ENCODE data around the gene STRBP. TPM values are rescaled to one million over a fixed set of nuclear protein-coding genes. Genes with fewer than 3 reads are reported as not detected.

The STRBP gene
- total and polyA plus RNA-seq, 9 of the 15 experiments (the other 6 are each of a cell fraction or from before 2014, with no cell fraction given) = 27.7 to 84.0 (median 70.2) TPM

DNA sequence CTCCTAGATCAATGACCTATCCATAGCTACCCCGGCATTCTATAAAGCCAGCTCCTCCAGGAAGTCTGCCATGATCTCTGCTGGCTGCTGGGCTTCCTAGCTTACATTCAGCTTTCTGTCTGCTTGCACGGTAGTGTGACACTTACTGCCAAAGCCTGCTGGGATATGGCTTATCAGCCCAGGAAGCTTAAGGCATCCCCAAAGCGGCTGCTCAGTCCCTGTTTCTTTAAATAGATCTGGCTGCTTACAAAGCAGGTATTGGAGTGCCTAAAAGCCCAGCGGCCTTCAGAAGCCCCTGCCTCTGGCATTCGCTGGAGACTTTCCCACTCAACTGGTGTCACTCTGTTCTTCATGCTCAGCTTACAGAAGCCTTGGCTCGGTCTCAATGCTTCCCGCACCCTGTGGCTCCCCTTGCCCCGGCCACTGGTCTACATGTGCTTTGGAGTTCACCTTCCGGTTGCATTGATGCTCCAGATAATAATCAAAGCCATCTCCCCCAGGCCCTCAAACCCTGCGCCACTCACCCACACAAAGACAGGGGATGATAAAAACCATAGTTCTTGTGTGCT, 31.3 kb upstream of the STRBP start (continued):
- no peak for TF ChIP-seq MITF (IDR thresholded peaks at IDR 0.05)
- no peak for TF ChIP-seq PPARD (CRISPR knock-in tag; IDR thresholded peaks at IDR 0.05)
- TF ChIP-seq SUPT5H (IDR thresholded peaks at IDR 0.05) = no peak
- no peak for TF ChIP-seq RBM39 (optimal IDR thresholded peaks at IDR 0.05; ENCODE audit: low read depth, low read length)
- no peak for TF ChIP-seq RAD51 (IDR thresholded peaks at IDR 0.05; ENCODE audit: borderline replicate concordance, low read depth)
- no peak for TF ChIP-seq ZNF316 (IDR thresholded peaks at IDR 0.05)
- no peak for TF ChIP-seq ZMIZ1 (IDR thresholded peaks at IDR 0.05; ENCODE audit: low read depth in 2 of 2, low read length in 2 of 2)
- TF ChIP-seq MEF2D (tag; conservative IDR thresholded peaks at IDR 0.05; ENCODE audit: low read depth) = peak; percentile 78
- no peak for TF ChIP-seq SPI1 (IDR thresholded peaks at IDR 0.05; ENCODE audit: borderline replicate concordance, low read depth, low read length)
- peak; percentile 50; the same call in 1 of the 2 replicates for TF ChIP-seq RBFOX2 (IDR thresholded peaks at IDR 0.05; ENCODE audit: low read depth, low read length)
- TF ChIP-seq NFXL1 (CRISPR knock-in tag; IDR thresholded peaks at IDR 0.05) = no peak
- TF ChIP-seq EWSR1 (IDR thresholded peaks at IDR 0.05; ENCODE audit: borderline replicate concordance, low read depth, partially characterized antibody) = no peak
- TF ChIP-seq ZNF740 (CRISPR knock-in tag; IDR thresholded peaks at IDR 0.05) = no peak
- TF ChIP-seq ZNF740 (tag; IDR thresholded peaks at IDR 0.05) = no peak
- no peak for TF ChIP-seq LCOR (CRISPR knock-in tag; IDR thresholded peaks at IDR 0.05)
- no peak for TF ChIP-seq BDP1 (IDR thresholded peaks at IDR 0.05; ENCODE audit: insufficient read depth, insufficient read length)
- no peak for TF ChIP-seq SRSF1 (IDR thresholded peaks at IDR 0.05; ENCODE audit: low read depth, low read length)
- TF ChIP-seq SIRT6 (IDR thresholded peaks at IDR 0.05; ENCODE audit: low read depth, low read length) = no peak
- TF ChIP-seq RFX5 (IDR thresholded peaks at IDR 0.05; ENCODE audit: low read depth, low read length) = no peak
- TF ChIP-seq CBFB (CRISPR knock-in tag; IDR thresholded peaks at IDR 0.05) = no peak
- TF ChIP-seq ZBTB2 (IDR thresholded peaks at IDR 0.05) = no peak

All from K562 (cell line).